ENCODE measurements around the gene CDH23.

DNA sequence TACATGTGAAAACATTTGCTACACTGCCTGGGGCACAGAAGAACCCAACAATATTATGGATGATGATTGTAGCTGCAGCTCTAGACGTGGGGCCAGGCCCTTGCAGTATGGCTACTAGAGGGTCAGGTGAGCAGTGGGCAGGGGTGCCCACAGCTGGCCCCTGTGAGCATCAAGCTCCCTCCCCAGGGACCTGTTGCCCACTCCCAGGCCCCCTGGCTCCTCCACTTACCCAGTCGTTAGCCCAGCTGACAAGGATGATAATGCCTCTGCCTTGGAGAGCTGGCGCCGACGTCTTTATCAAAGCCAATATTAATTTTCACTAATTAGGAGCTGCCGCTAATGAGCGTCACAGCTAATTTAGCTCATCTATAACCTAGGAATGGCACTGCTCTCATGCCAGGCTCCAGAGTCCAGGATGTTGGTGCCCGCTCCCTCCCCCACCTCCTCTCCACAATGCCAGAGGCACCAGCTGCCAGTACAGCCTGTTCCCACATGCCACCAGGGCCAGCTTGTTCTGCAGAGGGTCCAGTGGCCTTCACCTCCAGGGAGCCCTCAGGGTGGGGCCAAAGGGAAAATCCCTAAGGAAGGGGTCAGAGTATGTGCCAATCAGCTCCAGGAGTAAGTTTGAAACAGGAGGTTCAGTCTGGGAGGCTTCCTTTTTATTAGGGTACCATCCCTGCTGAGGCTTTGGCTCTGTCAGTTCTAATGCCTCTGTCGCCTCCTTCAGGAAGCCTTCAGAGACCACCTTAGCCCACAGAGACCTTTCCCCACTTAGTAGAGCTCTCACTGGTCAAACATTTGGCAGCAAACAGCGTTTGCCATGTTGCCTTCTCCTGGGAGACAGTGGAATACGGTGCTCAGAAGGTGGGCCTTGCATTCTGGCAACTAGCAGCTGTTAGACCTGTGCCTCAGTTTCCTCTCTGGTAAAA, 77.2 kb downstream of the CDH23 start:
- TF ChIP-seq, protein P1, sequence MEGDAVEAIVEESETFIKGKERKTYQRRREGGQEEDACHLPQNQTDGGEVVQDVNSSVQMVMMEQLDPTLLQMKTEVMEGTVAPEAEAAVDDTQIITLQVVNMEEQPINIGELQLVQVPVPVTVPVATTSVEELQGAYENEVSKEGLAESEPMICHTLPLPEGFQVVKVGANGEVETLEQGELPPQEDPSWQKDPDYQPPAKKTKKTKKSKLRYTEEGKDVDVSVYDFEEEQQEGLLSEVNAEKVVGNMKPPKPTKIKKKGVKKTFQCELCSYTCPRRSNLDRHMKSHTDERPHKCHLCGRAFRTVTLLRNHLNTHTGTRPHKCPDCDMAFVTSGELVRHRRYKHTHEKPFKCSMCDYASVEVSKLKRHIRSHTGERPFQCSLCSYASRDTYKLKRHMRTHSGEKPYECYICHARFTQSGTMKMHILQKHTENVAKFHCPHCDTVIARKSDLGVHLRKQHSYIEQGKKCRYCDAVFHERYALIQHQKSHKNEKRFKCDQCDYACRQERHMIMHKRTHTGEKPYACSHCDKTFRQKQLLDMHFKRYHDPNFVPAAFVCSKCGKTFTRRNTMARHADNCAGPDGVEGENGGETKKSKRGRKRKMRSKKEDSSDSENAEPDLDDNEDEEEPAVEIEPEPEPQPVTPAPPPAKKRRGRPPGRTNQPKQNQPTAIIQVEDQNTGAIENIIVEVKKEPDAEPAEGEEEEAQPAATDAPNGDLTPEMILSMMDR (optimal IDR thresholded peaks at IDR 0.05 in 1 of 3, IDR thresholded peaks at IDR 0.05 in 1 of 3, conservative IDR thresholded peaks at IDR 0.05 in 1 of 3; ENCODE audit: extremely low read depth in 1 of 3, insufficient read depth in 2 of 3, low read length in 3 of 3) = no peak
- TF ChIP-seq EZH2 (IDR thresholded peaks at IDR 0.05; ENCODE audit: low read length) = no peak
